MCF 10A (cell line): ENCODE measurements around the gene INHBB. TPM values are rescaled to one million over a fixed set of nuclear protein-coding genes. Genes with fewer than 3 reads are reported as not detected.

ENCODE experiments used
- BruUV-seq: library from RNA; stranded (reverse); fragments of 400-500 nt; replicated peaks from 2 replicates; lab custom pipeline; 2021; lab: Mats Ljungman, UMichigan
- CTCF ChIA-PET: fragments of 300-600 bp; sonication (Branson Sonifier 250); formaldehyde crosslinking; extraction: SDS; loops from one replicate; lab custom pipeline; 2021; ENCODE audit warnings: antibody characterized with exemption, inconsistent platforms; lab: Yijun Ruan, JAX
- POLR2A ChIA-PET: fragments of 300-600, 350-650 bp; sonication (Branson Sonifier 250); formaldehyde crosslinking; extraction: SDS; loops from one replicate; lab custom pipeline; 2020; ENCODE audit warnings: antibody characterized with exemption, inconsistent platforms; lab: Yijun Ruan, JAX
- DNase-seq: peaks from one replicate; pipeline ENCODE4 v3.0.0-alpha.2; 2018; ENCODE audit not compliant: unreplicated experiment
- H3K27ac Mint-ChIP-seq: one replicate; pipeline ENCODE4 v1.8.0; 2022; ENCODE audit warnings: mild to moderate bottlenecking, low read depth, mixed read lengths; ENCODE audit not compliant: unreplicated experiment
- H3K27me3 Mint-ChIP-seq: one replicate; pipeline ENCODE4 v1.8.0; 2022; ENCODE audit warnings: mixed read lengths; ENCODE audit not compliant: insufficient read depth, unreplicated experiment
- H3K36me3 Mint-ChIP-seq: one replicate; pipeline ENCODE4 v1.8.0; 2022; ENCODE audit warnings: mild to moderate bottlenecking, moderate library complexity, mixed read lengths; ENCODE audit not compliant: insufficient read depth, unreplicated experiment
- H3K4me1 Mint-ChIP-seq: one replicate; pipeline ENCODE4 v1.8.0; 2022; ENCODE audit warnings: mixed read lengths; ENCODE audit not compliant: insufficient read depth, unreplicated experiment
- H3K4me3 Mint-ChIP-seq: one replicate; pipeline ENCODE4 v1.8.0; 2022; ENCODE audit warnings: mild to moderate bottlenecking, moderate library complexity, mixed read lengths; ENCODE audit not compliant: unreplicated experiment
- H3K9me3 Mint-ChIP-seq: one replicate; pipeline ENCODE4 v1.8.0; 2022; ENCODE audit warnings: mixed read lengths; ENCODE audit not compliant: unreplicated experiment
- CTCF ChIP-seq: fragments of 200-600 bp; IDR thresholded peaks from one replicate; pipeline ENCODE4 v1.8.0; 2022; ENCODE audit warnings: antibody characterized with exemption, mild to moderate bottlenecking; ENCODE audit not compliant: unreplicated experiment
- intact Hi-C: fragments of 100-400 bp; cut with micrococcal nuclease; formaldehyde crosslinking; loops from 2 replicates; pipeline ENCODE4 v1.14.1; 2022
- total RNA-seq: library from RNA; stranded (reverse); gene quantifications from 2 replicates; pipeline ENCODE4 v1.2.3, GENCODE V29; 2022

INHBB gene
- total RNA-seq, 1 experiment from 2014 or later = 0.16 TPM

GRCh38 chr2:120398996-120399888 lies 53.3 kb downstream of the INHBB start:
- H3K9me3 Mint-ChIP-seq = no peaks in the 10 kb centered on the region
- POLR2A ChIA-PET = no interaction called here
- CTCF ChIA-PET = interaction anchor here (0.6 to 1.0 kb wide), 3 partner anchors 11 to 74 kb away, joined by 3 to 4 read pairs (median 4); no protein-coding TSS in a partner anchor
- no peak overlapping the region for H3K27ac Mint-ChIP-seq
- no TSS peak for BruUV-seq
- TF ChIP-seq CTCF = no peak
- no peak overlapping the region for H3K4me3 Mint-ChIP-seq
- H3K36me3 Mint-ChIP-seq = no peaks in the 10 kb centered on the region
- peaks cover 5% of the 10 kb centered on the region for H3K4me1 Mint-ChIP-seq
- H3K27me3 Mint-ChIP-seq = no peaks in the 10 kb centered on the region
- DNase-seq = peak; percentile 24
- intact Hi-C loops = no loop called here

GRCh38 chr2:120399889-120400240 lies 53.9 kb downstream of the INHBB start:
- H3K27ac Mint-ChIP-seq = no peak overlapping the region
- H3K27me3 Mint-ChIP-seq = no peaks in the 10 kb centered on the region
- no peaks in the 10 kb centered on the region for H3K36me3 Mint-ChIP-seq
- ChIA-PET POLR2A (interaction anchor here (0.7 kb wide), 1 partner anchor 28 kb away, joined by 3 read pairs; no protein-coding TSS in a partner anchor), CTCF (interaction anchor here (0.6 kb wide), 1 partner anchor 75 kb away, joined by 4 read pairs; no protein-coding TSS in a partner anchor)
- H3K9me3 Mint-ChIP-seq = no peaks in the 10 kb centered on the region
- no peak for DNase-seq
- H3K4me1 Mint-ChIP-seq = peaks cover 5% of the 10 kb centered on the region
- BruUV-seq = no TSS peak
- H3K4me3 Mint-ChIP-seq = no peak overlapping the region
- intact Hi-C loops = no loop called here
- no peak for TF ChIP-seq CTCF

- H3K4me1 Mint-ChIP-seq = peaks cover 5% of the 10 kb centered on the region
- no peak overlapping the region for H3K4me3 Mint-ChIP-seq
- no peak overlapping the region for H3K27ac Mint-ChIP-seq
- no peak for TF ChIP-seq CTCF
- no TSS peak for BruUV-seq
- CTCF ChIA-PET = no interaction called here
- intact Hi-C loops = no loop called here
- H3K9me3 Mint-ChIP-seq = no peaks in the 10 kb centered on the region
- H3K27me3 Mint-ChIP-seq = no peaks in the 10 kb centered on the region
- DNase-seq = no peak
- H3K36me3 Mint-ChIP-seq = no peaks in the 10 kb centered on the region
- POLR2A ChIA-PET = interaction anchor here (0.7 kb wide), 1 partner anchor 27 kb away, joined by 3 read pairs; no protein-coding TSS in a partner anchor
Measured at GRCh38 chr2:120400551-120400950, 54.6 kb downstream of the INHBB start.

Other genes with a start within 250 kb of the INHBB start
- gene TMEM185B, start 122.7 kb upstream of the INHBB start, total RNA-seq = 40.9 and 45.0 TPM in 2 replicates
- 37.4 and 46.5 TPM in 2 replicates for gene RALB, start 93.3 kb upstream of the INHBB start, total RNA-seq